Loucy (cell line): ENCODE data around the gene CNDP1.

Experiments
- H2AFZ ChIP-seq: fragments of 200-600 bp; sonication (generic); 2 replicates; pipeline ENCODE4 v1.6.0; 2016; ENCODE audit warnings: antibody characterized with exemption, mild to moderate bottlenecking, low read length, moderate library complexity
- H3F3A ChIP-seq: fragments of 200-600 bp; 2 replicates; pipeline ENCODE4 v1.6.0; 2016; ENCODE audit warnings: antibody characterized with exemption, low read depth, mild to moderate bottlenecking
- H3K27me3 ChIP-seq: fragments of 200-600 bp; sonication (generic); 2 replicates; pipeline ENCODE4 v1.6.1; 2014; ENCODE audit warnings: low read length, mild to moderate bottlenecking; ENCODE audit not compliant: insufficient read depth, poor library complexity, severe bottlenecking
- H3K36me3 ChIP-seq: fragments of 200-600 bp; sonication (generic); 2 replicates; pipeline ENCODE4 v1.6.1; 2016; ENCODE audit warnings: low read length; ENCODE audit not compliant: insufficient read depth
- H3K4me1 ChIP-seq: fragments of 200-600 bp; sonication (generic); 2 replicates; pipeline ENCODE4 v1.5.1; 2014; ENCODE audit warnings: low read length, mild to moderate bottlenecking; ENCODE audit not compliant: insufficient read depth, poor library complexity, severe bottlenecking
- H3K4me2 ChIP-seq: fragments of 200-600 bp; sonication (generic); 2 replicates; pipeline ENCODE4 v1.6.0; 2014; ENCODE audit warnings: antibody characterized with exemption, low read length, low read depth, mild to moderate bottlenecking; ENCODE audit not compliant: poor library complexity, severe bottlenecking
- H3K4me3 ChIP-seq: fragments of 200-600 bp; sonication (generic); 2 replicates; pipeline ENCODE4 v1.5.1; 2014; ENCODE audit warnings: low read length, mild to moderate bottlenecking, mixed read lengths; ENCODE audit not compliant: poor library complexity, severe bottlenecking
- H3K79me2 ChIP-seq: fragments of 200-600 bp; sonication (generic); 2 replicates; pipeline ENCODE4 v1.6.1; 2014; ENCODE audit warnings: low read length; ENCODE audit not compliant: insufficient read depth
- H3K9ac ChIP-seq: fragments of 200-600 bp; sonication (generic); 2 replicates; pipeline ENCODE4 v1.6.0; 2014; ENCODE audit warnings: mild to moderate bottlenecking, low read depth, low read length, moderate library complexity; ENCODE audit not compliant: poor library complexity, severe bottlenecking
- H3K9me2 ChIP-seq: fragments of 200-600 bp; sonication (generic); replicated peaks from 2 replicates; pipeline ENCODE4 v1.6.1; 2016; ENCODE audit warnings: low read depth, low read length, mixed read lengths
- H3K9me3 ChIP-seq: fragments of 200-600 bp; sonication (generic); 2 replicates; pipeline ENCODE4 v1.6.1; 2014; ENCODE audit warnings: mild to moderate bottlenecking, antibody characterized with exemption, low read length, low read depth; ENCODE audit not compliant: insufficient read depth
- H4K20me1 ChIP-seq: fragments of 200-600 bp; sonication (generic); 2 replicates; pipeline ENCODE4 v1.6.0; 2014; ENCODE audit warnings: antibody characterized with exemption, low read length, mild to moderate bottlenecking; ENCODE audit not compliant: insufficient read depth, poor library complexity, severe bottlenecking
- CTCF ChIP-seq: fragments of 200-600 bp; sonication (generic); conservative IDR thresholded peaks from 2 replicates; pipeline ENCODE4 v1.5.1; 2014; ENCODE audit warnings: mild to moderate bottlenecking, antibody characterized with exemption, low read length
- EZH2phosphoT487 ChIP-seq: fragments of 200-600 bp; IDR thresholded peaks from 2 replicates; pipeline ENCODE4 v1.6.1; 2018; ENCODE audit warnings: antibody characterized with exemption, mild to moderate bottlenecking, moderate library complexity, borderline replicate concordance

Gene CNDP1

GRCh38 chr18:74497324-74497676 is 37.0 kb upstream of the CNDP1 start:
- peaks cover 13% of the 10 kb centered on the region for H4K20me1 ChIP-seq
- H3K4me2 ChIP-seq, result peak overlapping the region; percentile 100
- no peaks in the 10 kb centered on the region for H3K9me2 ChIP-seq
- H3K9me3 ChIP-seq, result no peaks in the 10 kb centered on the region
- H2AFZ ChIP-seq, result no peak overlapping the region
- peak overlapping the region; percentile 76 for H3K4me3 ChIP-seq
- no peaks in the 10 kb centered on the region for H3F3A ChIP-seq
- H3K27me3 ChIP-seq, result no peaks in the 10 kb centered on the region
- H3K36me3 ChIP-seq, result peaks cover 11% of the 10 kb centered on the region
- peaks cover 42% of the 10 kb centered on the region for H3K79me2 ChIP-seq
- no peak for TF ChIP-seq EZH2phosphoT487
- TF ChIP-seq CTCF, result no peak
- H3K9ac ChIP-seq, result peak overlapping the region; percentile 91
- H3K4me1 ChIP-seq, result peaks cover 31% of the 10 kb centered on the region

GRCh38 chr18:74497778-74498177 is 36.5 kb upstream of the CNDP1 start:
- no peaks in the 10 kb centered on the region for H3F3A ChIP-seq
- no peaks in the 10 kb centered on the region for H3K27me3 ChIP-seq
- peak overlapping the region; percentile 100 for H3K4me2 ChIP-seq
- H2AFZ ChIP-seq, result no peak overlapping the region
- H3K79me2 ChIP-seq, result peaks cover 42% of the 10 kb centered on the region
- H3K9me2 ChIP-seq, result no peaks in the 10 kb centered on the region
- H3K36me3 ChIP-seq, result peaks cover 15% of the 10 kb centered on the region
- TF ChIP-seq CTCF, result no peak
- TF ChIP-seq EZH2phosphoT487, result no peak
- H3K9me3 ChIP-seq, result no peaks in the 10 kb centered on the region
- peak overlapping the region; percentile 76 for H3K4me3 ChIP-seq
- H3K4me1 ChIP-seq, result peaks cover 31% of the 10 kb centered on the region
- peaks cover 13% of the 10 kb centered on the region for H4K20me1 ChIP-seq
- peak overlapping the region; percentile 71 for H3K9ac ChIP-seq

- Histone ChIP-seq H3K9me2 (no peaks in the 10 kb centered on the region), H3K27me3 (no peaks in the 10 kb centered on the region), H3F3A (no peaks in the 10 kb centered on the region), H3K9me3 (no peaks in the 10 kb centered on the region), H3K79me2 (peaks cover 46% of the 10 kb centered on the region), H3K4me3 (peak overlapping the region; percentile 76), H3K9ac (peak overlapping the region; percentile 71), H3K4me2 (peak overlapping the region; percentile 100), H3K4me1 (peaks cover 31% of the 10 kb centered on the region), H3K36me3 (peaks cover 24% of the 10 kb centered on the region), H2AFZ (peak overlapping the region; percentile 73), H4K20me1 (peaks cover 13% of the 10 kb centered on the region)
- TF ChIP-seq CTCF (no peak), EZH2phosphoT487 (no peak)
Observed at GRCh38 chr18:74498712-74499627, 35.3 kb upstream of the CNDP1 start.
